Retina (tissue), 1 donor: ENCODE measurements around the gene OGFOD1.

ENCODE experiments used
- DNase-seq: peaks from one replicate; pipeline ENCODE4 v3.0.0-alpha.2; 2016

OGFOD1 gene

DNA sequence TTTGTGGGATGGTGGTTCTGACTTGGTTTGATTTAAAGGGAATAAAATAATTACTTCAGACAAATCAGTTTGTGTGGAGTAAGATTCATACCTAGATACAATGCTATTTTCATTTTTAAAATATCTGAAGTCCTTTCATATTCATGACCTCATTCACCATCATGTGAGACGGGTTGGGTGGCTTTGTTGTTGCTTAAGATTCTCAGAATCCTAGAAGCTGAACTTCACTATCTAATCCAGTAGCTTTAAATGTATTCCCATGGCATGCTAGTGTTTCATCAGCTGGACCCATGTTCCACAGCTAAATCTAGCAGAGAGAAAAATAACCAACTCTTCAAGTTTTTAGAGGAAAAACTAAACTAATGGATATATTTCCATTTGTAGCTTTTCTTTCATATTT, 23.3 kb upstream of the OGFOD1 start:
- DNase-seq: no peak

- no peak for DNase-seq
Observed at GRCh38 chr16:56436258-56436657, 15.1 kb upstream of the OGFOD1 start.

GRCh38 chr16:56438038-56438437, 13.3 kb upstream of the OGFOD1 start:
- DNase-seq: no peak

- no peak for DNase-seq
Observed at GRCh38 chr16:56447286-56447685, 4.1 kb upstream of the OGFOD1 start.

GRCh38 chr16:56448005-56448404, 3.3 kb upstream of the OGFOD1 start:
- no peak for DNase-seq

- DNase-seq: peak; percentile 10
Observed at GRCh38 chr16:56450275-56450985, 924 bp upstream of the OGFOD1 start.

DNA sequence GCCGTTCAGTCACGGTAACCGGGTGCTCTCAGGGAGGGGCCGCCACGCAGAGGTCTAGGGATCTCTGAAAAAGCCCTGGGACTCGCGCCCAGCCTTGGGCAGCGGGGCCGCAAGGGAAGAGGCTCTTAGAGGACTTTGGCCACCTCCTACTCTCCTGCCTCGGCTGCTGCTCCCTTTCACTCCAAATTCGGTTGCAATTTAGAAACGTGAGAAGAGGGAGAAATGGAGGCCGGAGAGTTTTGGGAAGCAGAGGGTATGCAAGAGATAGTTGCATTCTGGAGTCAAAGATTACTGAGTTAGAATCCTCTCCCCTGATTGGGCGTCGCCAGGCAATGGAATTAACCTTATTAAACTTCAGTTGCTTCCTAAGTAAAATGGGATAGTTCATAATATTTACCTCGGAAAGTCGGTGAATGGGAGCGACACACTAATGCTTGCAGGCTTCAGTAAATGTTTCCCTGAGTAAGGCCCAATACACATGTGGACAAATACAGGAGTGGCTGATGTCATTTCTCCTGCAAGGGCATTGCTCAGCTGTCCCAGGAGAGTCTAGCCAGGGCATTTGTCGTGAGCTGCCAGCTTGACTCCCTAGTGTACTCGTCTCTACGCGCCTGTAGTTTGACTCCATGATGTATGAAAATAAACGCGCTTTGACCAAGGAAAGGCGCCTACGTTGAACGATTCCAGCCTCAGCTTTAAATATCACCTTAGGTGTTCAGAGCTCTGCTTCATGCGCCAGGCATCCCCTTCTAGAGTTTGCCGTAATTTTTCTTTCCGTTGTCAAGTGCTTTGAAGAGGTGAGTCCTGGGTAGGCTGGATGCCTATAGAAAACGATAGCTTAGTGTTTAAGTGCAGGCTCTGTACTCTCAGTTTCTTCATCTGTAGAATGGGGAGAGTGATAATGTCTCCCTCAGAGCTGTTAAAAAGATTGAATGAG, 667 bp downstream of the OGFOD1 start:
- DNase-seq: peak; percentile 89

DNA sequence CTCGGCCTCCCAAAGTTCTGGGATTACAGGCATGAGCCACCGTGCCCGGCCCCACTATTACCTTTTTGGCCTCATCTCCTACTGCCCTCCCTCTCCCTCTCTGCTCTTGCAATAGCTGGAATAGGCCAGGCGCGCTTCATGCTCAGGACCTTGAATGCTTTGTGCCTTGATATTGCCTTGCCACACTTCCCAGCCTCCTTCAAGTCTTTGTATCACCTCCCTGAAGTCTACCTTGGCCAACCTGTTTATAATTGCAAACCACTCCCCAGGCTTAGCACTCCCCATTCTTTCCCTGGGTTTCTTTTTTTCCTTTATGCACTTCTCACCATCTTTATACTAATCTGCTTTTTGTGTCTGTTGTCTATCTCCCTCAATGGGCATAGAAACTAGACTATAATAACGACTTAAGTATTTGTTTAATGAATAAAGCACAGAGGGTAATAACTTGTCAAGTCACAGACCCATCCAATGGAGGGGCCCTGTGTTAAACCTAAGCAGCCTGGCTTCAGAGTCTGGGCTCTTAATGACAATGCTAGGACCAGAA, 6.6 kb downstream of the OGFOD1 start:
- DNase-seq: no peak

- DNase-seq: no peak
Observed at GRCh38 chr16:56460101-56460500, 8.7 kb downstream of the OGFOD1 start.

DNA sequence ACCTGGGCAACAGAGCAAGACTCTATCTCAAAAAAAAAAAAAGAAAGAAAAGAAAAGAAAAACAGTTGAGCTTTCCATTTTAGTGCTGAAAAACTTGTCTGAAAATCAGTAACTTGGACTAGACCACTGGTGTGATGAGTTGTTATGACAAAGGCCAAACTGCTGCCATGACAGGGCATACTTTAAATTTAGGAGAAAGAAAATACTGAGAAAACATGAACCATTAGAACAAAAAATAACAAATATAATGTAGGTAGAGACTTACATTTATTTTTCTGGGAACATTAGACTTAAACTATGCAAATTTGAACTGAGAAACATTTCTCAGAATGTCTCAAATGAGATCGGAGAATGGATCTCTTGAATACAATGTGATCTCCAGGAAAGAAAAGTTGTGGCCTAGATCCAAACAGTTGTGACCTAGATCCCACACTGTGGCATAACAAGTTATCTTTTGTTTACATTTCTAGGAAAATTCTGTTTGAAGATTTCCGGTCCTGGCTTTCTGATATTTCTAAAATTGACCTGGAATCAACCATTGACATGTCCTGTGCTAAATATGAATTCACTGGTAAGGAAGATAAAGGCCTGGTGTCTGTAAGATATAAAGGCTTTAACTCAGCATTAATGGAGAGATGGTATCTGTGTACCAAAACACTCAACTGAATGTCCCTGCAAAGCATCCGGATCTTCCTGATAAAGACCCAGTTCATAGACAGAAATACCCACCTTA, 10.9 kb downstream of the OGFOD1 start:
- no peak for DNase-seq

DNA sequence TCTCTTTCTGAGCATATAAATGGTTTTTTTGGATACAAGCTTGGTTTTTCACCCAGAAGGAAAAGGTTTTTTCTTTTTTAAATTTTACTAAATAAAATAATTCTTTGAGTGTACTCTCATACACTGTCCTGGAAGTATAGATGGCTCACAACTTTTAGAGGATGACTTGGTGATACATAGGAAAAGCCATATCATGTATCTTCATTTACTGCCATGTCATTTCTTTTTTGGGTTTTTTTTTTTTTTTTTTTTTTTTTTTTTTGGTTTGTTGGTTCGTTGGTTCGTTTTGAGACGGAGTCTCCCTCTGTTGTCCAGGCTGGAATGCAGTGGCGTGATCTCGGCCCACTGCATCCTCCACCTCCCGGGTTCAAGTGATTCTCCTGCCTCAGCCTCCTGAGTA, 11.8 kb downstream of the OGFOD1 start:
- no peak for DNase-seq

DNA sequence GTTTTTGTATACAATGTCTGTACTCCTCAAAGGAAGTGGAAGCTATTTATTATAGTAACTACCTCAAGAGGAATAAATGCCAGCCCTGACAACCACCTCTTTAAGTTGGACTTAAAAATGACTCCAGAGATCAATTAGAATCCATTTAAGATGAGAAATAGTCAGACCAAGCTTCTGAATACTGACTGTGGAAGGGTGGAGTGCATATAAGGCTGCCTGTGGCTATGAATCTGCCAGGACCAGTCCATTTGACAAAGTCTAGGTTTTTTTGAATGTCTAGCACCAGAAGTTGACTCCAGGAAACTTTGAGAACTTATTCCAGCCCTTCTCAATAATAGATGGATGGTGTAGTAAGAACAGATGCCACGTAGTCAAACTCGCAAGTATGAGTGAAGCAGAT, 15.0 kb downstream of the OGFOD1 start:
- no peak for DNase-seq

DNA sequence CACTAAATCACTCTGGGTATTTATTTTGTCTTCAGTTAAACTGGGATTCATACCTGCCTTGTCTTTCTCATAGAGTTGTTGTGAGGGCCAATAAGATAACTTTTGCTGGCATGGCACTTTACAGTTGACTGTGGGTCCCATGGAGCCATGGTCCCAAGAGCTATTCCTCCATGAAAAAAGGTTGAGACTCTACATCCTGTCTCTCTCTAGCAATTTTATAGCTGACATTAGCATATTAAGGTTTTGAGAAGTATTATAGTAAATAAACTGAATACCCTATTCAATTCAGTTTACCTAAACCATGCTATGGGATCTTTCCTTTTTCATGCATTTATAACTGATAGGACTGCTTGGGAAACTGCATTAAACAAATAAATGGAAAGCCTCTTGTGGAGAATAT, 17.4 kb downstream of the OGFOD1 start:
- no peak for DNase-seq

- no peak for DNase-seq
Observed at GRCh38 chr16:56469748-56470147, 18.4 kb downstream of the OGFOD1 start.

DNA sequence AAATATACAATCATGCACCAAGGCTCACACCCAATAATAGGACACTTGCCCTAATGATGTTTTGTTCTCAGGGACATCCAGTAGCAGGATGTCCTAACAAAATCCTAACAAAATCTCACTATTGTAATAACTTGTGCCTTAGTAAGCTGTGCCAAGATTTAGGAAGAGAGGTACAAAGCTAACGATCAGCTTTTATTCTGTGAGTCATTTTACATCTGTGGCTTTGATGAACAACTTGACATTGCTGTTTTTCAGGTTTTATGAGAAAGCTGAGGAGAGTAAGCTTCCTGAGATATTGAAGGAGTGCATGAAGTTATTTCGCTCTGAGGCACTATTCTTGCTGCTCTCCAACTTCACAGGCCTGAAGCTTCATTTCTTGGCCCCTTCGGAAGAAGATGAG, 18.9 kb downstream of the OGFOD1 start:
- no peak for DNase-seq

GRCh38 chr16:56470666-56471065, 19.3 kb downstream of the OGFOD1 start:
- no peak for DNase-seq

DNA sequence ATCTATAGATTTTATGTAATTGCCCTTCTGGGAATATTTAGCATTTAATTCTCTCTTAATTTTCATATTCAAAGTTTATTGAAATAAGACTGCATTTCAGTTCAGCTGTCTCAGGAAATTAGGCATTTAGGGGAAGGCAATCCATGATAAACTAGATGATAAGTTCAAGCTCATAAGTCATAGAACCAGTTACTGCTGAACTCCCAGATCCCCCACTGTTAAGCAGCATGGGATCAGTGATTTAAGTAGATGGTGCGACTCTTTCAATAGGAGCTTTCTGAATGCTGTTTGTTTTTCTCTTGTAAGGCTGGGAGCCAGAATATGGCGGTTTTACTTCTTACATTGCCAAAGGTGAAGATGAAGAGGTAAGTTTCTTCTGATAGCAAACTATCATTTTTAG, 23.8 kb downstream of the OGFOD1 start:
- no peak for DNase-seq

GRCh38 chr16:56477096-56477878, 25.9 kb downstream of the OGFOD1 start:
- DNase-seq: no peak

DNA sequence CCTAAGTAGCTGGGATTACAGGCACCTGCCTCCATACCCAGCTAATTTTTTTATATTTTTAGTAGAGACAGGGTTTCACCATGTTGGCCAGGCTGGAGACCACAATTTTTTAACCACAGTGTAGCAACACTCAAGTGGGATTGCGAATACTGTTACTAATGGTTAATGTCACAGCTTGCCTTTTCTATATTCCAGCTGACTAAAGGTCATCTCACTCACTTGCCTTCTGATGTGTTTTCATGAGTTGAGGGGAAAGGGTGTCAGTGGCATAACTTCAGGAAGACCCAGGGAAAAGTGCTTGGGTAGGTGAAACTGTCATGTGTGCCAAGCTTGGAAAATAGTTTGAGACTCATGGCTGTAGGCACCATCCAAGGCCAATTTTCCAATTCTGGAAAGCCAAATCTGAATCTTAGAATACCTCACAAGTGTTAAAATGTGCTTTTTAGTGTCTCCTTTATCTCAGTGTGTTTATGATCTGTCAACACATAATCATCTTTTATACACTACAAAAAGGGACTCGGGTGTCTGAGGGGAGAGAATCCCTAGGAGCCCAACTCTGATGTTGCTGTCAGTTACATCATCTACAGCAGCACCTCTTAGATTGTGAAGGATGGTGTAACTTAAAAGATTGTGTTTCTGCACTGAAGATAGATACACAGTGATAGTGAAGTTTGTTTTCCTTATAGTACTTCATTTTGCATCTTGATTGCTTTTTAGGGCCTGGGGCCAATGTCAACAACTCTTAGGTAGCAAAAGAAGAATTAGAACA, 27.1 kb downstream of the OGFOD1 start:
- DNase-seq: no peak

- DNase-seq: no peak
Observed at GRCh38 chr16:56479469-56479868, 28.1 kb downstream of the OGFOD1 start.

GRCh38 chr16:56480776-56481467, 29.6 kb downstream of the OGFOD1 start:
- no peak for DNase-seq
